DOHH2 (cell line): ENCODE results near the gene TXNDC11.

Source experiments
- CTCF ChIP-seq: fragments of 200-600 bp; sonication (generic); IDR thresholded peaks from one replicate; pipeline ENCODE4 v1.5.1; 2014; ENCODE audit warnings: antibody characterized with exemption, mild to moderate bottlenecking, low read depth, low read length; ENCODE audit not compliant: poor library complexity, severe bottlenecking
- EZH2phosphoT487 ChIP-seq: fragments of 200-600 bp; sonication (generic); IDR thresholded peaks from 2 replicates; pipeline ENCODE4 v1.6.1; 2017; ENCODE audit warnings: borderline replicate concordance, mild to moderate bottlenecking, antibody characterized with exemption, low read length, moderate library complexity, mixed read lengths

DNA sequence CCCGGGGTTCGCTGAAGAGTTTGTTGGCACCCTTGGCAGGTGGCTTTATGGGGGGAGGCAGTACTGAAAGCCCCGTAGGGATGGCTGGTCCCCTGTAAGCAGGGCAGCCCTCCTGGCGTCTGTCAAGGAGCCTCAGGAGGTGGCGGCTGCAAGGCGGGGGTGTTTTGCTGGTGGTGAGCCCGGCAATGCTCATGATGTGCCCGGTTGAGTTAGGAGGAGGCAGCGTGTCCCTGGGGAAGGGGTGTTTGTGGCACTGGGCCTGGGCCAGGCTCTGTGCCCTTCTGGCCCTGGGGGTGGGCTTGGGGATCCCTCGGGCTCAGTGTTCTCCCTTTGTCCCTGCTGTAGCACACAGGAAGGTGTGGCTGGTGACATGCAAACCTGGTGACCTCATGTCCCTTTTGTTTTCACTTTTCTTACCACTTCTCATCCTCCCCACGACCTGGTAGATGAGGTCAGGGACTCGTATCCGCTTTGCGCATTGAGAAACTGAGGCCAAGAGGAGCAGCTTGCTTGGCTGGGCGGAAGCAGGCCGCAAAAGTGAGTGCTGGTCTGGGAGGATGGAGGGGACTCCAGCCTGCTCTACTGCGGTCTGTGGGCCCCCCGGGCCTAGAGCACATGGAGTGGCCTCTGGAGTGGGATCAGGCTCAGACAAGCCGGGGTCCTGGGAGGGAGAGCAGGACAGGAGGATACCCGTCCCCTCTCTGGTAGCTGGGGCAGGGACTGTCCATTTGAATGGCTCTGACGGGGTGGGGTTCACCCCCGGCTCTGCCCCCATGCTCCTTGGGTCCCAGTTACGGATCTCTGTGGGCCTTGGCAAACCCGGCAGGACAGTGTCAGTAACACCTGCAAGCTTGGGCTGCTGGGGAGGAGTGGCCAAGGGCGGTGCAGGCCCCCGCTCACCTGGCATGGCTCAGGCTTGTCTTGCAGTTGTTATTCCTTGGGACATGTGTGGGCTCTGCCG is 72.2 kb downstream of the TXNDC11 start:
- TF ChIP-seq CTCF (no peak), EZH2phosphoT487 (no peak)
